ENCODE results near the gene APOD.

APOD gene

DNA sequence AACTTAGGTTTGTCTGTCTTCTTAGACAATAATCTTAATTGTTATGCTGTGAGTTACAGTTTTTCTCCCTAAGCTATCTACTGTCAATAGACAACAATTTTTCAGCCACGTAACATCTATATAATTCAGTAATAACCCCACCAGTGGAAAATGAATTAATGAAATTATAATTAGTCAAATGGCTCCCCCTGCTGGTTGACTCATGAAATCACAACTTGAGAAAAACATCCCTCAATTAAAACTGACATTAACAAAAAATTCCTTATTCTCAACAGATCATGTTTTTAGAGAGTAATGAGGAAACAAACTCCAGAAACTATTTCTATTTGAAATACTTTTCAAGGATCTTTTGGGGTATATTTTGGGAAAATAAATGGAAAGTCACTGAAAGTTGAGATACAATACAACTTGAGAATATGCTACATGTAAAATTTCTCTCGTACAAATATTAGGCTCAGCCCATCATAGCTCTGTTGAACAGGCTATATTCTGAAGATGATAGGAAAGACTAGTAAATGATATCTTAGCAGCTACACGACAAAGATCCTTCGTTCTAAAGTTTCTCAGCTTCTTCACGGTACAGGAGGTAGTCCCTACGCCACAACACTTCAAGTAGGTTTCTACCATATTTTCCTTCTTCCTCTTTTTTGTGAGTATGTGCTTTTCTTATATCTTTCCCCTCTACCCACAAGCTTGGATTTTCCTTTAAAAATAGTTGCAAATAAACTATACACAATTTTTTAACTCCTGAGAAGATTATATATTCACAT is 61.3 kb downstream of the APOD start:
- DNase-seq: no peak

Measured in amniotic stem cell (primary cell).